Brain microvascular endothelial cell (primary cell): ENCODE data around the gene LIN7B.

Source experiments
- DNase-seq: peaks from one replicate; pipeline ENCODE4 v3.0.0-alpha.2; 2020
- H3K27ac ChIP-seq: fragments of 250-450 bp; sonication (Bioruptor Pico); 2 replicates; pipeline ENCODE4 v1.5.1; 2020; ENCODE audit warnings: mild to moderate bottlenecking, moderate library complexity
- H3K27me3 ChIP-seq: fragments of 250-450 bp; sonication (Bioruptor Pico); replicated peaks from 2 replicates; pipeline ENCODE4 v1.5.1; 2020; ENCODE audit warnings: mild to moderate bottlenecking
- H3K36me3 ChIP-seq: fragments of 250-450 bp; sonication (Bioruptor Pico); replicated peaks from 2 replicates; pipeline ENCODE4 v1.5.1; 2020; ENCODE audit warnings: mild to moderate bottlenecking
- H3K4me3 ChIP-seq: 2 replicates; pipeline ENCODE4 v1.5.1; 2011; ENCODE audit warnings: low read depth, mild to moderate bottlenecking, control low read depth, low read length, moderate library complexity
- in situ Hi-C: cut with HindIII; loops from 2 replicates; pipeline ENCODE4 v1.10.0; 2017; ENCODE audit warnings: low sequenced_read_pairs, low pct_ligation_motif_present
- TF ChIP-seq, protein P1 (sequence below): IDR thresholded peaks from 2 replicates; pipeline ENCODE4 v1.5.1; 2011; ENCODE audit warnings: low read depth, mild to moderate bottlenecking, moderate library complexity, low read length, control low read depth, inconsistent platforms; ENCODE audit errors: missing control alignments

The LIN7B gene

GRCh38 chr19:49081273-49081672, 32.9 kb upstream of the LIN7B start:
- in situ Hi-C loops = no loop called here

GRCh38 chr19:49084206-49085019, 29.8 kb upstream of the LIN7B start:
- in situ Hi-C loops = no loop called here
- DNase-seq = no peak

More at GRCh38 chr19:49081273-49081672, 32.9 kb upstream of the LIN7B start:
- no peak overlapping the region for H3K27ac ChIP-seq
- TF ChIP-seq, protein P1, sequence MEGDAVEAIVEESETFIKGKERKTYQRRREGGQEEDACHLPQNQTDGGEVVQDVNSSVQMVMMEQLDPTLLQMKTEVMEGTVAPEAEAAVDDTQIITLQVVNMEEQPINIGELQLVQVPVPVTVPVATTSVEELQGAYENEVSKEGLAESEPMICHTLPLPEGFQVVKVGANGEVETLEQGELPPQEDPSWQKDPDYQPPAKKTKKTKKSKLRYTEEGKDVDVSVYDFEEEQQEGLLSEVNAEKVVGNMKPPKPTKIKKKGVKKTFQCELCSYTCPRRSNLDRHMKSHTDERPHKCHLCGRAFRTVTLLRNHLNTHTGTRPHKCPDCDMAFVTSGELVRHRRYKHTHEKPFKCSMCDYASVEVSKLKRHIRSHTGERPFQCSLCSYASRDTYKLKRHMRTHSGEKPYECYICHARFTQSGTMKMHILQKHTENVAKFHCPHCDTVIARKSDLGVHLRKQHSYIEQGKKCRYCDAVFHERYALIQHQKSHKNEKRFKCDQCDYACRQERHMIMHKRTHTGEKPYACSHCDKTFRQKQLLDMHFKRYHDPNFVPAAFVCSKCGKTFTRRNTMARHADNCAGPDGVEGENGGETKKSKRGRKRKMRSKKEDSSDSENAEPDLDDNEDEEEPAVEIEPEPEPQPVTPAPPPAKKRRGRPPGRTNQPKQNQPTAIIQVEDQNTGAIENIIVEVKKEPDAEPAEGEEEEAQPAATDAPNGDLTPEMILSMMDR = no peak
- peaks cover under 1% of the 10 kb centered on the region for H3K36me3 ChIP-seq
- no peak for DNase-seq
- H3K27me3 ChIP-seq = no peaks in the 10 kb centered on the region
- H3K4me3 ChIP-seq = no peak overlapping the region

GRCh38 chr19:49085020-49085867, 28.9 kb upstream of the LIN7B start, which contains the start of gene SNRNP70:
SNRNP70 (plus strand) TSS chr19:49085451; CDS start chr19:49086415, 964 bp downstream.
- no peaks in the 10 kb centered on the region for H3K27me3 ChIP-seq
- in situ Hi-C loops = no loop called here

More at GRCh38 chr19:49084206-49085019, 29.8 kb upstream of the LIN7B start:
- H3K4me3 ChIP-seq = peak overlapping the region; percentile 96
- H3K27ac ChIP-seq = peak overlapping the region; percentile 86
- H3K36me3 ChIP-seq = peaks cover 24% of the 10 kb centered on the region
- TF ChIP-seq, protein P1 = no peak
- no peaks in the 10 kb centered on the region for H3K27me3 ChIP-seq

GRCh38 chr19:49085868-49086232, 28.3 kb upstream of the LIN7B start:
- Histone ChIP-seq H3K27me3 (no peaks in the 10 kb centered on the region), H3K36me3 (peaks cover 34% of the 10 kb centered on the region), H3K27ac (peak overlapping the region; percentile 86), H3K4me3 (peak overlapping the region; percentile 96)
- in situ Hi-C loops = no loop called here
- TF ChIP-seq, protein P1 = no peak
- DNase-seq = no peak

More at GRCh38 chr19:49085020-49085867, 28.9 kb upstream of the LIN7B start, which contains the start of gene SNRNP70:
- peak within 1 kb of the TSS; percentile 96 for H3K4me3 ChIP-seq
- peak; percentile 99 for DNase-seq
- peak within 1 kb of the TSS; percentile 86 for H3K27ac ChIP-seq
- TF ChIP-seq, protein P1 = no peak
- H3K36me3 ChIP-seq = peaks cover 28% of the 10 kb centered on the region

GRCh38 chr19:49086296-49086695, 27.9 kb upstream of the LIN7B start:
- Histone ChIP-seq H3K36me3 (peaks cover 39% of the 10 kb centered on the region), H3K4me3 (peak overlapping the region; percentile 96), H3K27ac (no peak overlapping the region), H3K27me3 (no peaks in the 10 kb centered on the region)
- TF ChIP-seq, protein P1 = no peak
- no peak for DNase-seq
- in situ Hi-C loops = no loop called here
